Vagina (tissue), 2 donors: Measurements from ENCODE around the gene MXRA7.
"Not testable (repeated sequence)": the region's sequence is repeated elsewhere in the genome, so short reads cannot be mapped to it uniquely, and the experiment has no call there.

Experiments used
- POLR2A ChIP-seq, 2 donors: fragments of 450-650 bp; IDR thresholded peaks; one replicate each; pipeline ENCODE4 v1.6.1; 2017; ENCODE audit warnings: antibody characterized with exemption in 2 of 2, mild to moderate bottlenecking in 2 of 2, moderate library complexity in 2 of 2
- POLR2AphosphoS5 ChIP-seq, 2 donors: sonication (generic); formaldehyde crosslinking; IDR thresholded peaks; one replicate each; pipeline ENCODE4 v1.9.0; 2017; ENCODE audit warnings: antibody characterized with exemption in 2 of 2, mild to moderate bottlenecking in 2 of 2, low read depth in 1 of 2; ENCODE audit not compliant: insufficient read depth in 1 of 2
- TF ChIP-seq, protein P1 (sequence below), 3 experiments: fragments of 450-650 bp in 2 of 3; fragments of 200-600 bp in 1 of 3; sonication (generic) in 1 of 3; IDR thresholded peaks; one replicate each; pipeline ENCODE4 v1.5.1; 2017 to 2019; ENCODE audit warnings: antibody characterized with exemption in 3 of 3, mild to moderate bottlenecking in 2 of 3, moderate library complexity in 2 of 3

- TF ChIP-seq, protein P1, sequence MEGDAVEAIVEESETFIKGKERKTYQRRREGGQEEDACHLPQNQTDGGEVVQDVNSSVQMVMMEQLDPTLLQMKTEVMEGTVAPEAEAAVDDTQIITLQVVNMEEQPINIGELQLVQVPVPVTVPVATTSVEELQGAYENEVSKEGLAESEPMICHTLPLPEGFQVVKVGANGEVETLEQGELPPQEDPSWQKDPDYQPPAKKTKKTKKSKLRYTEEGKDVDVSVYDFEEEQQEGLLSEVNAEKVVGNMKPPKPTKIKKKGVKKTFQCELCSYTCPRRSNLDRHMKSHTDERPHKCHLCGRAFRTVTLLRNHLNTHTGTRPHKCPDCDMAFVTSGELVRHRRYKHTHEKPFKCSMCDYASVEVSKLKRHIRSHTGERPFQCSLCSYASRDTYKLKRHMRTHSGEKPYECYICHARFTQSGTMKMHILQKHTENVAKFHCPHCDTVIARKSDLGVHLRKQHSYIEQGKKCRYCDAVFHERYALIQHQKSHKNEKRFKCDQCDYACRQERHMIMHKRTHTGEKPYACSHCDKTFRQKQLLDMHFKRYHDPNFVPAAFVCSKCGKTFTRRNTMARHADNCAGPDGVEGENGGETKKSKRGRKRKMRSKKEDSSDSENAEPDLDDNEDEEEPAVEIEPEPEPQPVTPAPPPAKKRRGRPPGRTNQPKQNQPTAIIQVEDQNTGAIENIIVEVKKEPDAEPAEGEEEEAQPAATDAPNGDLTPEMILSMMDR (IDR thresholded peaks at IDR 0.05), result not testable (repeated sequence)
- TF ChIP-seq POLR2AphosphoS5 (IDR thresholded peaks at IDR 0.05; ENCODE audit: insufficient read depth in 1 of 2, low read depth in 1 of 2); POLR2A (IDR thresholded peaks at IDR 0.05): not testable (repeated sequence)
Measured at GRCh38 chr17:76712321-76712720, 1.6 kb upstream of the MXRA7 start.
